HuH-7.5 (cell line): ENCODE data around the gene FAU.
A peak's percentile ranks its signal among the peaks of the same experiment; 100 is the strongest.

Experiments
- DNase-seq: peaks from one replicate; pipeline ENCODE4 v3.0.0; 2011; ENCODE audit warnings: low spot score

Gene FAU

DNA sequence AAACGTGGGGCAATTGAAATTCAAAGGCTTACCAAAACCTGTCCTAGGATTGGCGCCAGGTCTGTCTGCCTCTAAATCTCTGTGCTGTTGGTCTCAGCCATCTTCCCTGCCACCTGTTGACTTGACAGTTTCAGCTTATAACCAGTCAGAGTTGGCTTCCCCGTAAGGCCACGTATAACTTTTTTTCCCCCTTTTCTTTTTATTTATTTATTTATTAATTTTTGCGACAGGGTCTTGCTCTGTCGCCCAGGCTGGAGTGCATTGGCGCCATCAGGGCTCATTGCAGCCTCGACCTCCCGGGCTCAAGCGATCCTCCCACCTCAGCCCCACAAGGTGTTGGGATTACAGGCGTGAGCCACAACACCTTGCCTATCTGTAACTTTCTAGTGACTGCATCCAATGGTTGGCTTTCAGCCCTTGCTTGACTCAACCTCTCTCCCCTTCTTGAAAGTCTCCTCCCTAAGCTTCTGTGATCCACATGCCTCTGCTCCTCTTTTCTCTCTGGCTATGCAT lies 13.8 kb upstream of the FAU start:
- DNase-seq: no peak

DNA sequence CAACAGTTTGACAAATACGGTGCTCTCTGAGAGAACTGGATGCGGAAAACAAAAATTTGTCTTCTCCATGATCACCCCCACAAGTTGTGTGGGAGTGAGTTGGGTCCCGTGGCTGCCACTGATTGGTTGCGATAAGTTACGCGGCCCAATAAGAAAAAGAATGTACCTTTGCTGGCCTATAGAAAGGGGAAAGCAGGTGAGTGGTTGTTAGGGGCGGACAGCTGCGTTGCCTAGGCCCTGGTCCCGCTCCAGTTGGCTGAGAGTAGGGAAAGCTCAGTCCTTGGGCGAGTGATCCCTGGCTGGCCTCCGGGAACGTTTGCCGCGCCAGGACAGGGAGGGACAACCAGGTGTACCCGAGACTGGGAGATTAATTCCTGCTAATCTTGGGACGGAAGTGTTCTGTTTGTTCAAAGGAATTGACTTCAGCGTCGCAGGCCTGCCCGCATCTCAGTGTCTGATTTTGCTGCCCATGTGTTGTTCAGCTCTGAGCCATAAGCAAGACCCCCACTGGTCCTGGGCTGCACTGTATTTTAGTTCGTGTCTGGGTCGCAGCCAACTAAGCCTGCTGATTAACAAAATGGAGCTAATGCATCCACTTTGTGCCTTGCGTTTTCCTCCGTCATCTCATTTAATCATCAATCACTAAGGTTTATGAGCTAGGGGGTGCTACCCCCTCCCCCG lies 13.2 kb upstream of the FAU start:
- peak; percentile 96 for DNase-seq

DNA sequence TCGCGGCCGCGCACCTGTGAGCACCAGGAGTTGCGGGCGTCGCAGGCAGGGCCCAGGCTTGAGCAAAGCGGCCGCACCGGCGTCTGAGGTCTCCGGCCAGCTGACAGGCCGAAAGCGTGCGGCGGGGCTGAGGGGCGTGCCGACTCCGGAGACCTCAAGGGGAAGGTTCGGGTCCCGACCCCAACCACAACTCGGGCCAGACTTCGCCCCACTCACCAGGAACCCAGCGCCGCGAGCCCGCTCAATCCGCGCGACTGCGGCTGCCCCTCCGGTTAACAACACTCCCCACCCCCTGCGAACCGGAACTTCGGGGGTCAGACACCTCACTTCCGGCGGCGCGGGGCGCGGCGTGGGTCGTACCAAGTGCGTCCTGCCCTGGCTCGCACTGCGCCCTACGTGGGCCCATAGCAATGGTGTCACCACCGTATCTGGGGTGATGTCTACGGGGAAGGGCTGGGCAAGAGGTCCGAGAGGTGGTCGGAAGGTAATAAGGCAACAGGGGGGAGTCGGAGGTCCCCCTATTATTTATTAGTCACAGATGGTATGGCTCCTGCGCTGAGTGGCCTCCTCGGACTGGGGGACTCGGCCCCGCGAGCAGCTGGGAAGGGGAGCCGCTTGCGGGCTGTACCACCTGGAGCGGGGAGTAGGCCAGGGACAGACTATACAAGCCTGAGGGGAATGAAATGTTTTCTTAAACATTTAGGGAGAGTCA lies 12.5 kb upstream of the FAU start, which contains the start of gene SYVN1:
TSS of gene SYVN1 (minus strand) at position 280 of the 712 bp plus-strand sequence. CDS start 918 bp downstream, outside the sequence.
- peak; percentile 93 for DNase-seq

DNA sequence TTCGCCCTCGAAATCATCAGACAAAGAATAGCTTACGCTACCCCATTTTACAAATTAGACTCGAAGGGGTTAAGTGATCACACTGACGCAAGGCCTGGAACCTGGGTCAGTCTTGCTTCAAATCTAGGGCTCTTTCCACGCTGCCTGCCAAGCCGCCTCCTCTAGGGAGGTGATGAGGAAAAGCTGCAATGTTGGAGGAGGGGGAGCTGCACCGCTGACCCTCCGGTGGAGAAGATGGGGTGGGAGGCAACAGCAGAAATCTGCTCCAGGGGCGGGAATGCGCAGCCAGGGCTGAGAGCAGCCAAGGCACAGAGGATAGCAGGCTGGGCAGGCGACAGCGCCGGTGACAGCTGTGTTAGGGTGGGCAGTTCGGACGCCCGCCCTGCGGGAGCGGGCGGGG lies 11.8 kb upstream of the FAU start:
- DNase-seq: no peak

DNA sequence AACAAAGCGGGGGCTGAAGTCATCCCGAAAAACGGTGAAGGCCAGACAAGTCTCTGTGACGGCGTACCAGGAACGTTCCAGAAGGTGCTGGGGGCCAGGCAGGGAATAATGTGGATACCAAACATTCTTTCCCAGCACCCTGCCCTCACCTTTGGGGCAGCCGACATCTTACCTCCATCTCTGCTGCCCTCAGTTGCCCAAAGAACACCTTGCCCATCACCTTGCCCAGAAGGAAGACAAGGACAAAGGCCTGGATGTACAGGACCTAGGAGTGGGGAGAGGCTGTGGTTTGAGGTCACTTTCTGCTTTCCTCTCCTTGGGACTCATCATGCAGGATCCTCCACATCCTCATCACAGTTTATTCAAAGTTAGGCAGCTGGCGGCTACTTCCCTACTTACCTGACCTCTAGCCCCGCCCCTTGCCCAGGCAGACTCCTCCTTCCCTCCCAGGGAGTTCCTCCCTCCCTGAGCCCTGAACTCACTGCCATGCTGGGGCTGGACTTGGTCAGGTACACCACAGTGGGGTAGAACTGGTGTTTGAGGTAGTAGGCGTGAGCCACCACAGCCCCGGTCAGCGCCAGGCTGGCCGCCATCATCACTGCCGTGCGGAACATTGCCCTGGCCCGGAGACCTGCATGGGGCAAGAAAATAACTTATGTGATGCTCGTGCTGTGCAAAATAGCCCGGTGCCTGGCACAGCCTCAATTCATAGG lies 11.2 kb upstream of the FAU start:
- no peak for DNase-seq

DNA sequence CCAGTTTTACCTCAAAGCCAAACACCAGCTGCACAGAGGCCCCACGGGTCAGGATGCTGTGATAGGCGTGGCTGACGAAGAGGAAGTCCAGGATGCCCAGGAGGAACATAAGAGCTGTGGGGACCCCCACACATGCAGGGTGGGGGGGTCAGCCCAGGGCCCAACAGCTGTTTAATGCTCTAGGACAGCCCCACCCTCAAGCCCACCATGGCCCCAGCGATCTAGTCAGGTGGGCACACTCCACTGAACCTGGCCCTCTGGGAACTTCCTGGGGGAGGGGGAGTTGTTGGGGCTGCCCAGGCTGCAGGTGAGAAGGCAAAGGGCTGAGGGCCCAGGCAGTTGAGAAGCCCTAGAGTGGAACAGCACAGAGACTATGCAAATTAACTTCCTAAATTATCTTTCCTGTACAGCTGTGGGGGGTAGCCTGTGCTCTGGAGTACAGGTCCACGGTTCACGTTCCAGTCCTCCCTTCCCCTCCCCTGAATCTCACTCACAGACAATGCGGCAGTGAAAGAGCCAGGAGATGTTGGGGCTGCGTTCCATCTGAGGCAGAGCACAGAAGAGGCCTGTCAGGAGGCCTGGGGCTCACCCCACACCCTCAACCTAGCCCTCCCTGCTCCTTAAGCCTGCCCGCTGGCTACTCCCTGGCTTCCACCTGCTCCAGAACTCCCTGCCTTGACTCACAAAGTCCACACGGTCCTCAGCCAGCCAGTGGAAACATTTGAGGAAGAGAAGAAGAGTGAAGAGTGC lies 10.5 kb upstream of the FAU start:
- DNase-seq: no peak

DNA sequence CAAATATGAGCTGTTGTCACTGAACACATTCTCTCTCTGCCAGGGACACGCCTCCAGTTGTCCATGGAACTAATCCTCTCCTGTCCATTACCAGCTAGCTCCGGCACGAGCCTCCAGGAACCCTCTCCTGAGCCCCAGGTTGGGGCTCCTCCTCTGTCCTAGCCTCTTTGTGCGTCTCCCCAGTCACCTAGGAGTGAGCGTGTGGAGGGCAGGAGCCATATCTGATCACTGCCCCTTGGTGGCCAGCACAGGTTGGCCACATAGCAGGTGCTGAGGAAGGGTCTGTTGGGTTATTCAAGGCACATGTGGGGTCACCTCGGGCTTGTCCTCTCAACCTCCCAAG lies 9.9 kb upstream of the FAU start:
- DNase-seq: no peak

DNA sequence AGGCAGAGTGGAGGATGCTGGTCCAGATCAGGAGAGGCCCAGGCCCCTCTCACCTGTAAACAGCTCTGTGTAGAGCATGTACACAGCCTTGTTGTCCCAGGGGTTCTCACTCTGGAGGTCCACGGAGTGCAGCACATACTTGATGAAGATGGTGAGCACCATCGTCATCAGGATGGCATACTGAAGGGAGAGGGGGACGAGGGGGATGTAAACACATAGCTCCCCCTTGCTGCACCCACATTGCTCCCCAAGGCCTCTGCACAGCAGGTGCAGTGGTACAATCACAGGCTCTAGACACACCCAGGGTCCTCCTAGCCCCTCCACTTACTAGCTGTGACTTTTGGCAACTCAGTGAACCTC lies 9.5 kb upstream of the FAU start:
- DNase-seq: no peak

DNA sequence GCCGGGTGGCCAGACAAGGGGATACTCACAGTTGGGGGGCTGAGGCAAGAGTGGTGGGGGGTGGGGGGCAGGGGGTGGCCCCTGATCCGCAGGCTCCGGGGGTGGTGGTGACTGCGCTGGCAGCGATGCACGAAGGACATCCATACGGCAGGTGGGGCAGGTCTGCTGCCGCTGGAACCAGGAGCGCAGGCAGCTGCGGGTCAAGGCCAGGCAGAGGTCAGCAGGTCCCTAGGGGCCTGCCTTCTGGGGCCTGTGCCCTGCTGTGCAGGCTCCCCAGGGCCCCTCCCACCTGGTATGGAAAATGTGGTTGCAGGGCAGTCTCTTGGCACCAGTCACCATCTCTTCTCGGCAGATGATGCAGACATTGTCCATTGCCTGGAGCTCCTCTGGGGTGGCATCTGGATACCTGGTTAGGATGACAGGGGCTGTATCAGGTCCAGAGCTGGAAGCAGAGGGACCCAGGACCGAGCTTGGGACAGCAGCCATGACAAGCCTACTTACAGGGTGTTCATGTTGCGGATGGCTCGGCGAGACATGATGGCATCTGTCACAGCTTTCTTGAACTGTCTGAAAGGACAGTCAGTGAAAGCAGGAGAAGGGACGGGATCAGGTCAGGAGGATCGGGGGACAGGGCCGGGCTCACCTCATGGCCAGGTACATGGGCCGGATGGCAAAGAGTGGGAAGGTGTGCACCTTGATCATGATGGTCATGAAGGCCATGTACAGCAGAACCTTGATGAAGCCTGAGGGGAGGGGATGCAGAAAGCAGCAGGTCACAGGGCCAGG lies 8.9 kb upstream of the FAU start:
- no peak for DNase-seq

DNA sequence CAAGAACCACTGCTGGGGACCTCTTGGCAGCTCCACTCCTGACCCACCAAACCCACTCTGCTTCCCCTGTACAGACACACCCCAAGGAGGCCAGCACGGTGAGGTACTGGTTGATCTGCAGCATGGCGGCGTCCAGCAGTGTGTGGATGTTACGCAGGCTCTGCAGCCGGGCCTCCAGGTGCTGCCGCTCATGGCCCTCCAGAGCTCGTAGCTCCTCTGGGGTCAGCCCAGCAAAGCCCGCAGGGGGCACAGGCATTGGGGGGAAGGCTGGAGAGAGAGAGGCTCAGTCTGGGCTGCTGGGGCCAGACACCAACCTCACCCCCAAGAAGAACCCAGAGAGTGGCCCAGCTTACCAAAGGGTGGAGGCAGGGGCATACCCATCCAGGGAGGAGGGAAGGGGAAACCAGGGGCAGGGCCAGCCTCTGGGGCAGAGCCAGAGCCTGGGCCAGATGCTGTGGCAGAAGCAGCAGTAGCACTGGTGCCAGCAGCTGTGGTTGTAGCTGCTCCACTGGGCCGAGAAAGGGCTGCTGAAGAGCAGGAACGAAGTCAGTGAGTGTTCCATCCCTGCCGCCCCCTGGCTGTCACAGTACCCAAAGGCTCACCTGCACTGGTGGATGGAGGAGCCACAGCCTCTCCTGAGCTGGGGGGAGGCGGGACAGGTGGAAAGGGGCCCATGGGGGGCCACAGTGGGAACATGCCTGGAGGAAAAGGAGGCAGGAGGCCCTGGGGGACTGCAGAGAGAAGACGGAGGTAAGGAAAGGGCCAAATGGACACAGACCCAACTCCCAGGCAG lies 7.9 kb upstream of the FAU start:
- DNase-seq: no peak

DNA sequence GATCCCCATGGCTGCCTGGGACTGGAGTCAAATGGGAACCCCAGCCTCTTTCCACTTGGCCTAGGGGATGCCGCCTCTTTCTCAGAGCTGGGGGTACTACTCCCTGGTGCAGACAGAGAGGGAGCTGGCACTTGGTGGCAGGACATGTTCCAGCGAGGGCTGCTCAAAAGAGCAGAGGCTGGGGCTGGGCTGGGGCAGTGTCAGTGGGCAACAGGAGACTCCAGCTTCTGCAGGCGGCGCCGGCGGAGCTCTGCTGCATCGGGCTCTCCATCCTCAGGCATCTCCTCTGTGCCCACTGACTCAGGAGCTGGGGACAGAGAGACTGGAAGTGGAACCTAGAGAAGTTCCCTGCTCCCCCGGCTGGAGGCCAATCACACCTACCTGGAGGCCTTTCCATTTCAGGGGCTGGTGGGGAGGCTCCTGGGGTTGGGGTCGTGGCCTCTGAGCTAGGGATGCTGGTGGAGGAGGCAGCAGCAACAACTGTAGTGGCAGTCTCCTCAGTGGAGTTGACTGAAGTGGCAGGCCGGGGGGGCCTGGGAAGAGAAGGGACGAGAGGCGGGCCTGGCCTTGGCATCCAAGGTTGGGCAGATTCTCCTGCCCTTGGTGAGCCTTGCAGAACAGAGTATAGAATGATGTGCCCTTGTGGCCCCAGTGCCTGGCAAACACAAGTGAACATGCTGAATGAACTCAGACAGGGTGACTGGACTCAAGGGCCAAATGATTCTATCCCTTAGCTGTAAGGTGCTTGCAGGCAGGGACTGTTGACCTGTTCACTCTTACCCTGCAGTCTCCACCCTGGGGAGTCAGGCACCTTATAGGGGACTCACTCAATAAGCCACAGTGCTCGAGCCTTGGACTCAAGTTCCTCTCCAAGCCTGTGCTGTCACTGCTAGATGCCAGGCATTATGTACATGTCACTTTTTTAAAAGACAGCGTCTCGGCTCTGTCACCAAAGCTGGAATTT lies 6.5 kb upstream of the FAU start:
- DNase-seq: no peak

DNA sequence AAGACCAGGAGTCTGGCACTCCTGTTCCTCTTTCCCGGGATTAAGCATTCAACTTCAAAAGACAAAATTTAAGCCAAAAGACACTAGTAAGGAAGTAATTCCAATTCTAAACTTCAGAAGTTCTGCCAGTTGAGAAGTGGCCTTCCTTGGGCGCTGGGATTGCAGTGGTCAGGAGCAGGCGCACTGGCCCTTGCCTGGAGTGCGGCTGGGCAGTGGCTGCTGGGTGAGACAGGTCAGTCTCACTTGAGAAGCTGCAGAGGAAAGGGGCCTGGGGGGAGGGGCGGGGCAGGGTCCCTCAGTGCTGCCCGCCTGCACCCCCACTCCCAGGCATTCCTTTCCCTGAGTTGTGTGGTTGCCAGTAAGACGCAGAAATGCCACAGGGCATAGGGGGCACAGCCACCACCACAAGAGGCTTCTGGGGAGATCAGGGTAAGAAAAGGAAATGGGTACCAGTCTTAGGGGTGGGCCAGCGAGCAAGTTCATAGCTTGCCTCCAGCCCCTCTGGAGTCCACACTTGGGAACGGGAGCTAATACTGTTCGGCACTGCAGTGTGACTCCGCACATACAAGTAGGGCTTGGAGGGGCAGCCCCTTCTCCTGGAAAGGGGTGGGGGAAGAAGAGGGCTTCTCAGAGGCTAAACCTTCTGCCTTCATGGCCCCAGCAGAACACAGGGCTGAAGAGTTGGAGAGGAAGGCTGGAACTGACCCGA lies 5.7 kb upstream of the FAU start:
- no peak for DNase-seq

DNA sequence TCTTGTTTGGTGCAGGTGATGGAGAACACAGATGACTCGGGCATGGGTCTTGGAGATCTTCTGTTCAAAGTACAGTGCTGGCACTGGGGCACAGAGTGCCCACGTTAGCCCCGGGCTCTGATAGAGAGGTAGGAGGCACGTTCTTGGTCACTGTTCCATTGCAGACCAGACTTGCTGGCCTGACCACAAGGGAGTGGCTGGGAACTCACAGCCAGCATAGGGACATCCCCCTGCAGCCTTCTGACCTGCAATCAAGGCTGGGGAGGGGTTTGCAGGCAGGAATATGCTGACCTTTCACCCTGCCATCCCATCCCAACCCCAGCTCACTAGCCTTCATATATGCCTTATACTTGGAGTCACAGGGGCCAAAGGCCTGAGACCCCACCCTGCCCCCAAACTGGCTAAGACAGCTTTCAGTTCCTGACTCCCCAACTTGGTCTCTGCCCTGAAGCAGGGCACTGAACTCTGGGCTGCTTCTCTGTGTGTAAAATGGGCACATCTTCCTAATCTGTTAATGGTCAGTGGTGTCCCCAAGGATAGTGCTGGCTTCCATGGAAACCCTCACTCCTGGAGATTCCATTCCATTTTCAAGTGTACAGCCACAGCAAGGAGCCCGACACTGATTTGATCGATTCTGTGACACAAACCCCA lies 4.8 kb upstream of the FAU start:
- no peak for DNase-seq

DNA sequence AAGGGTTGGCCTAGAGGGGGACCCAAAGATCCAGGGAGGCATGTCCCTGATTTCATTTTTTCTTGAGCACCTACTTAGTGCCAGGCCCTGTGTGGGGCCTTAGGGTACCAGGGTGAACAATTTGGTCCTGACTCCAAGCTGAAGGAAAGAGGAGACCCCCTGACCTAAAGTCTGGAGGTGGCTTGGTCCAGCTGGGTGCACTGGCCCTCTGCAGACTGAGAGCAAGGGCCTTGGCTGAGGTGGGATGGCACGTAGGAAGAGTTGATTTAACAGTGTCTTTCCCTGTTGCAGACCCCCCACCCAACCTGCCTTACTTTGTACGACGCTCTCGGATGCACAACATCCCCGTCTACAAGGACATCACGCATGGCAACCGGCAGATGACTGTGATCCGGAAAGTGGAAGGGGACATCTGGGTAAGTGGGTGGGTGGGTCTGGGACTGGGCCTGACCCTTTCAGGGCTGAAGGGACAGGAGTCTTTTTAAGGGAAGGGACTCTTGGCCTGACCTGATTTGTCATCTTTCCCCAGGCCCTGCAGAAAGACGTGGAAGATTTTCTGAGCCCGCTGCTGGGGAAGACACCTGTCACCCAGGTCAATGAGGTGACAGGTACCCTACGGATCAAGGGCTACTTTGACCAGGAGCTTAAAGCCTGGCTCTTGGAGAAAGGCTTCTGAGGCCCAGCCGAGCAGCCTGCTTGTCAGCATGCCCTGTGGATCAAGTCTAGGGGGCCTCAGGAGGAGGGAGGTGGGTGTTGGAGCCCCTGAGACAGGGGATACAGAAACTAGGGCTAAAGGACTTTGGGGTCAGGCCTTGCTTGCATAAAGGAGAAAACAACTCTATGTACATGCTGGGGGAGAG lies 3.5 kb upstream of the FAU start:
- no peak for DNase-seq

DNA sequence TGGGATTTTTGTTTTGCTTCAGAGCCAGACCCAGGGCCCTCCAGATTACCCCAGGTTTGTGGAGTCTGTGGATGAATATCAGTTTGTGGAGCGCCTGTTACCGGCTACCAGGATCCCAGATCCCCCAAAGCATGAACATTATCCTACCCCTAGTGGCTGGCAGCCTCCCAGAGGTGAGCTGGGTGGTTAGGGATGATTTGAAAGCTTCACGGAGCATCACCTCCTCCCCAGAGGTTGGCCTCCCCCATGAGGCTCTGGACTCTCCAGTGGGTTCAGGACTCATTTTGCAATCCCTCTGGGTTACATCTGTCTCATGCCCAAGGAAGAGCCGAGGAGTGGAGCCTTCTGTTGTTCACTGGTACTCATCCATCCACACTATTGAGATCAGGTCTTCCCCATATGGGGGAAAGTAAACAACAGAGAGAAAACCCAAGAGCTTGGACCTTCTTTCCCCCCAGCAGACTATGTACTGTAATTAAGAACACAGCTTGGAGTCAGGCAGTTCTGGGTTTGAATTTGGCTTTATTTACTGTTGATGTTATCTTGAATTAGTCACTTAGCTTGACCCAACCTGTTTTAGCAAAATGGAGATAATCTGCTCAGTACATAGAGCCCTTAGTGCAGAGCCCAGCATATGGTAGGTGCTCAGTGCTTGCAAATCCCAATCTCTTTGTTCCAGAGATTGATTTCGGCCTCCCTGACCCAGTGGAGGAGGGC lies 2.7 kb upstream of the FAU start:
- DNase-seq: no peak

DNA sequence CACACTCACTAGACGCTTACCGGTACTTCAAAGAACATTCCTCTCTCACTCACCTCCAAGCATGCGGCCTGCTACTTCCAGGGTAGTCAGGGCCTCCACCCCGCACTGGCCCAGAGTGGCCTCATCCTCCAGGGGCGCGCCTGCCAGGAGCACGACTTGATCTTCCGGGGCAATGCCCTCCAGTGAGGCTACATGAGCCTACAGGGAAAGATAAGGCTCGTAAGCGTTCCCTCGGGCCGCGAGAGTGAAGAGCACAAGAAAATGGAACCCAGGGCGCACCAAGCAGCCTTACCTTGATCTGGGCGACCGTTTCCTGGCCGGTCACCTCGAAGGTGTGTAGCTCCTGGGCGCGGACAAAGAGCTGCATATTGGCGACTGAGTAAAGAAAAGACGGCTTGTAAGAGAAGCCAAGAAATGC lies 478 bp downstream of the FAU start:
- DNase-seq: no peak

DNA sequence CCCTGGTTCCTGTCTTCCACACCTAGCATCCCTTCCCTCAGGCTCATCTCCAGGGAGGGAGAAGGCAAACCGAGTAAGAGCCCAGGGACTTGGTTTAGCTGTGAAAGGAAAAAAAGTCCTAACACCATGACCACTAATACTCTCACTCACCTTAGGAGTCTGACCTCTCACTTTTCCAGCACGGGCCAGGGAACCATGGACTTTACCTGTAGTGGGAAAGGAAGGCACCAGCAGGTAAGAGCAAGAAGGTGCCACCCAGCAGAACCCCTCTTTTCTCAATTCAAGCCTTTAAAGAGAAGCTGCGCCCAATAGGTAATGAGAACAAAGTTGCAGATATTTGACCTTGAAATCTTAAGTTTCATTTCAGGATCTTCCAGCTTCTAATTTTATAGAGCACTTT lies 1.1 kb downstream of the FAU start:
- DNase-seq: no peak
